Peyer's patch (tissue), 4 donors: ENCODE results near the gene PIGV. TPM values are rescaled to one million over a fixed set of nuclear protein-coding genes. Genes with fewer than 3 reads are reported as not detected.

Experiments used
- DNase-seq, 3 donors: peaks; one replicate each; pipeline ENCODE4 v3.0.0-alpha.2; 2017 to 2019
- H3K27ac ChIP-seq, 4 donors: fragments of 200-600 bp; sonication (generic); one replicate each; pipeline ENCODE4 v1.5.1; 2016 to 2019
- H3K27me3 ChIP-seq, 2 donors: fragments of 200-600 bp; sonication (generic); one replicate each; pipeline ENCODE4 v1.5.1; 2019
- H3K36me3 ChIP-seq, 3 donors: fragments of 200-600 bp; sonication (generic); one replicate each; pipeline ENCODE4 v1.5.1; 2016 to 2019
- H3K4me1 ChIP-seq, 4 donors: fragments of 200-600 bp; sonication (generic); one replicate each; pipeline ENCODE4 v1.5.1; 2016 to 2019
- H3K4me3 ChIP-seq, 4 donors: fragments of 200-600 bp; sonication (generic); 1 replicate in 3 of 4; 2 replicates in 1 of 4; pipeline ENCODE4 v1.5.1; 2016 to 2019; ENCODE audit warnings: mild to moderate bottlenecking in 1 of 4
- H3K9me3 ChIP-seq, 4 donors: fragments of 200-600 bp; sonication (generic); one replicate each; pipeline ENCODE4 v1.5.1; 2016 to 2019; ENCODE audit warnings: mild to moderate bottlenecking in 1 of 4
- POLR2A ChIP-seq, 2 donors: fragments of 450-650 bp; IDR thresholded peaks; one replicate each; pipeline ENCODE4 v1.5.1; 2017; ENCODE audit warnings: antibody characterized with exemption in 2 of 2, mild to moderate bottlenecking in 2 of 2, moderate library complexity in 2 of 2
- total RNA-seq, 4 donors: library from RNA; depleted of rRNA; stranded (reverse); fragments of >200 nt; gene quantifications; one replicate each; pipeline ENCODE4 v1.1.0, GENCODE V29; 2016
- TF ChIP-seq, protein P1 (sequence below), 6 experiments: fragments of 450-650 bp in 4 of 6; fragments of 200-600 bp in 2 of 6; sonication (generic) in 1 of 6; IDR thresholded peaks; one replicate each; pipeline ENCODE4 v1.5.1; 2017 to 2019; ENCODE audit warnings: antibody characterized with exemption in 6 of 6, mild to moderate bottlenecking in 3 of 6, moderate library complexity in 1 of 6

PIGV gene
- total RNA-seq, 4 donors from 2014 or later: 9.9 to 24.5 (median 18.1) TPM

DNA sequence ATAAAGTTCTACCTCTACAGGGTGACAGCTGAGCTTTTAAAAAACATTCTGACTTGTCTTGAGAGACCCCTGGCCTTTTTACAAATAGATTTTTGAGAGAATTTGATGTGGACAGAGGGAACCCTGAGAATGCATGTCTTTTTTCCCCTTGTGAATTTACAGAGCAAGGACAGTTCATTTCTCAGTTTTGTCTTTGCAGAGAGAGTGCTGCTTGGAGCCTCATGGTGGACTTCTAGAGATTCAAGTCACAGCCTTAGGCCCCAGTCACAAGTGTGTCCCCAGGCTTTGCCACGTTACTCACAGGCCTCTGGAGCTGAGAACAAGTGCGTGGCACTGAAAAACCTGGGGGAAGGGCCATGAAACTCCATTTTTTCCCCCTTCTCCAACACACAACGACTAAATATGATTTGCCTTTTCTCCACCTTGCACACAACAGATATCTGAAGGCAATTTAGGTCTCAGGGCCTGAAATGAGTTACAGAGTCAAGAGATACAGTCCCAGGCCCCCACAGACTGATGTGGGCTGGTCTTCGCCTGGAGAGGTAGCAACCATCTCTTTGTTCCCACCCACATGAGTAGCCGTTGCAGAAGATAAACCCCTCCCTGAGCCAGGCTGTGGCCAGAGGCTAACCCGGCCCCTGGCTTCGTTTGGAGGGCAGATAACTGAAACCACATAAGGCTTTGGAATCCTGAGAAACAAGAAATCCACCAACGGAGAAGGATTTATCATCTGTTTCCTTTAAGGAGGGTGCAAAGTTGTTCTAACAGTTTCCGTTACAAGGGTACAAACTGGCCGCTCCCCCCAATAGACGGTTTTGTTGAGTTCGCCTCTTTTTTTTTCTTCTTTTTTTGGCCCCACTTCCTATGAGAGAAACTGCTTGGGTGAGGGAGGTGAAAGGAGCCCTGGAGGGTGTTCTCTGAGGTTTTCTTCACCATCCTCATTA, 1.0 kb upstream of the PIGV start:
- H3K36me3 ChIP-seq: peaks cover 0 to 2% (median 0%) of the 10 kb centered on the region in 3 donors
- no peaks in the 10 kb centered on the region for H3K9me3 ChIP-seq
- peaks cover 11 to 49% (median 18%) of the 10 kb centered on the region in 4 donors for H3K4me1 ChIP-seq
- no peaks in the 10 kb centered on the region for H3K27me3 ChIP-seq
- TF ChIP-seq, protein P1, sequence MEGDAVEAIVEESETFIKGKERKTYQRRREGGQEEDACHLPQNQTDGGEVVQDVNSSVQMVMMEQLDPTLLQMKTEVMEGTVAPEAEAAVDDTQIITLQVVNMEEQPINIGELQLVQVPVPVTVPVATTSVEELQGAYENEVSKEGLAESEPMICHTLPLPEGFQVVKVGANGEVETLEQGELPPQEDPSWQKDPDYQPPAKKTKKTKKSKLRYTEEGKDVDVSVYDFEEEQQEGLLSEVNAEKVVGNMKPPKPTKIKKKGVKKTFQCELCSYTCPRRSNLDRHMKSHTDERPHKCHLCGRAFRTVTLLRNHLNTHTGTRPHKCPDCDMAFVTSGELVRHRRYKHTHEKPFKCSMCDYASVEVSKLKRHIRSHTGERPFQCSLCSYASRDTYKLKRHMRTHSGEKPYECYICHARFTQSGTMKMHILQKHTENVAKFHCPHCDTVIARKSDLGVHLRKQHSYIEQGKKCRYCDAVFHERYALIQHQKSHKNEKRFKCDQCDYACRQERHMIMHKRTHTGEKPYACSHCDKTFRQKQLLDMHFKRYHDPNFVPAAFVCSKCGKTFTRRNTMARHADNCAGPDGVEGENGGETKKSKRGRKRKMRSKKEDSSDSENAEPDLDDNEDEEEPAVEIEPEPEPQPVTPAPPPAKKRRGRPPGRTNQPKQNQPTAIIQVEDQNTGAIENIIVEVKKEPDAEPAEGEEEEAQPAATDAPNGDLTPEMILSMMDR (IDR thresholded peaks at IDR 0.05): no peak
- no peak for TF ChIP-seq POLR2A (IDR thresholded peaks at IDR 0.05)
- peak in 2 of 3 donors; percentile 42 to 73 for DNase-seq
- H3K4me3 ChIP-seq: peak overlapping the region; percentile 82 to 84 (median 83)
- peak overlapping the region; percentile 95 to 99 (median 98) for H3K27ac ChIP-seq

DNA sequence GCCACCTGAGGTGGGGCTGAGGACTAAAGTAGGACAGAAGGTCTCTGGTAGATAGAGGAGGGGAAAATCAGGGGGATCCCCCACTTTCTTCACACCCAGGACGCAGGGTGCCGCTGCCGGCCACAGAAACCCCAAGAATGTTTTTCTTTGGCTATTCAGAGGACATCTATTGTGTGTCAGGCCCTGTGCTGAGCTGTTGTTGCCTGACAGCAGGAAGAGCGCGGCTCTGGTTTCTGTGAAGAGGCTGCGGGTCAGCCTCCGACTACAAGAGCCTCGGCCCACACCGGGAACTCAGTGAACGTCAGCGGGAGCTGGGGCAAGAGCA, 407 bp upstream of the PIGV start:
- Histone ChIP-seq H3K36me3 (no peaks in the 10 kb centered on the region), H3K9me3 (no peaks in the 10 kb centered on the region), H3K4me1 (peaks cover 11 to 45% (median 18%) of the 10 kb centered on the region in 4 donors)

DNA sequence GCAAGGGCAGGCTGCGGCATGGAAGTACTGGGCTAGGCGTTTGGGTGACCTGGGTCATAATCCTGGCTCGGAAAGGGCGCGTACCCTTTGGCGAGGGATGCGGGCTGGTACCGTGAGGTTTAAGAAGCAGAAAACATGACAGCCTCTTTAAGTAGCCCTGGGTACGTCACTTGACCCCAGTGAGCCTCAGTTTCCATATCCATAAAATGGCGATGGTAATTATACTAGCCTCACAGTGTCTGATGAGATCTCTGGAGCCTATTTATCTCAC, 700 bp downstream of the PIGV start:
- Histone ChIP-seq H3K4me3 (peak overlapping the region; percentile 82 to 84 (median 83)), H3K36me3 (no peaks in the 10 kb centered on the region), H3K27ac (peak overlapping the region; percentile 95 to 99 (median 98)), H3K4me1 (peaks cover 11 to 38% (median 17%) of the 10 kb centered on the region in 4 donors), H3K27me3 (no peaks in the 10 kb centered on the region), H3K9me3 (no peaks in the 10 kb centered on the region)
- TF ChIP-seq POLR2A (IDR thresholded peaks at IDR 0.05): no peak
- TF ChIP-seq, protein P1 (IDR thresholded peaks at IDR 0.05): no peak
- DNase-seq: no peak

More for the DNA sequence above, 407 bp upstream of the PIGV start:
- TF ChIP-seq, protein P1 (IDR thresholded peaks at IDR 0.05): no peak
- no peak for TF ChIP-seq POLR2A (IDR thresholded peaks at IDR 0.05)
- Histone ChIP-seq H3K27ac (peak overlapping the region; percentile 95 to 99 (median 98)), H3K27me3 (no peaks in the 10 kb centered on the region), H3K4me3 (peak overlapping the region; percentile 82 to 84 (median 83))
- peak in 1 of 3 donors; percentile 84 for DNase-seq

DNA sequence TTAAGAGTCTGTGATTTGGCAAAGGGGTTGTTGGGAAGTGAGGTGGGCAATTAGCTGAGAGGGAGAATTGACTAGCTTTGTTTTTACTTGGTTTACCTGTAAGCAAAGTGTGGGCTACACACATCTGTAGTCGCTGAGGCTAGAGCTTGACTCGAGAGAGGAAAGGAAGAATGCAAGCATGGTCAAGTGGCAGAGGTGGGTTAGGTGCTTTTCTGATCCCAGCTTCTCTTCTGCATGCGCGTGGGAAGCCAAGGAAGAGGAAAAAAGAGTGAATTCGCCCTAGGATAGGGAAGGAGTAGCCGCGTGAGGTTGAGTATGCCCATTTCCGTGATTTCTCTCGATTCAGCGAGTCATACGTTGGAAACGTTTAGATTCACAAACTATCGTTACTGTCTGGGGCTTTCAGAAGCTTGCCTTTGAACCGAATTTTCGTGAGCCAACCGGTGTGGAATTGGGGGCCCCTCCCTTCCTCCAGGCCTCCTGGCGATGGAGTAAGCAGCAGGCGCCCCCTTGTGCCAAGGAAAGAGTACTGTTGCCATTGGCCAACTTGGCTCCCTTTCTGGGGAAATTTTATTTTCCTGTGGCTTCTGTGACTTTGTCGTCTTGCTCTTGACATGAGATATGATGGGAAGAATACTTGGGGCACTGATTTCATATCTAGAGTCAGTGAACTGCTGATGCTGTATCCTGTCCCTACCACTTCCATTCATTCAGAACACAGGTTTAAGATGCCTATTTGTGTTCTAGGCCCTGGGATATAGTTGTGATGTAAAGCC, 1.3 kb downstream of the PIGV start:
- peak overlapping the region; percentile 95 to 99 (median 98) for H3K27ac ChIP-seq
- H3K27me3 ChIP-seq: no peaks in the 10 kb centered on the region
- TF ChIP-seq, protein P1 (IDR thresholded peaks at IDR 0.05): peak; percentile 91 to 99 (median 98)
- peak; percentile 33 to 39 for TF ChIP-seq POLR2A (IDR thresholded peaks at IDR 0.05)
- DNase-seq: peak; percentile 79 to 94 (median 83)
- H3K36me3 ChIP-seq: peaks cover 0 to 5% (median 0%) of the 10 kb centered on the region in 3 donors
- H3K4me3 ChIP-seq: peak overlapping the region; percentile 82 to 84 (median 83)
- peaks cover 11 to 32% (median 13%) of the 10 kb centered on the region in 4 donors for H3K4me1 ChIP-seq
- H3K9me3 ChIP-seq: no peaks in the 10 kb centered on the region

DNA sequence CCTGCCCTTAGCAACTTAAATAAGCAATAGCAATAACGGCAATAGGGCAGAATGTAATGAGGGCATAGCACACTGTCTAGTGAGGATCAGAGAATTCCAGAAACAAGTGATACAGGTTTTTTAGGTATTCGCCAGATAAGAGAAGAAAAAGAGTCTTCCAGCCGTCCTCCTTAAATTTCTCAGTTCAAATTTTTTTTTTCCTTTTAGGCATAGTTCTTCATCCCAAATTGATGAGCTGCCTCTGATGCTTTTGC, 1.8 kb downstream of the PIGV start:
- Histone ChIP-seq H3K4me1 (peaks cover 11 to 27% (median 12%) of the 10 kb centered on the region in 4 donors), H3K27me3 (no peaks in the 10 kb centered on the region), H3K4me3 (no peak overlapping the region), H3K36me3 (peaks cover 0 to 10% (median 0%) of the 10 kb centered on the region in 3 donors), H3K27ac (peak overlapping the region in 1 of 4 donors; percentile 98), H3K9me3 (no peaks in the 10 kb centered on the region)
- no peak for DNase-seq
- TF ChIP-seq POLR2A (IDR thresholded peaks at IDR 0.05): no peak
- TF ChIP-seq, protein P1 (IDR thresholded peaks at IDR 0.05): no peak
